Right ventricle myocardium superior (tissue), 1 donor: ENCODE measurements around the gene IL23R. TPM values are rescaled to one million over a fixed set of nuclear protein-coding genes. Genes with fewer than 3 reads are reported as not detected.

ENCODE experiments used
- ATAC-seq: fragments of 200-7000 bp; cut with Tn5 transposase; one replicate; pipeline ENCODE4 v1.9.1; 2020; ENCODE audit warnings: mild to moderate bottlenecking; ENCODE audit not compliant: poor library complexity
- DNase-seq: peaks from one replicate; pipeline ENCODE4 v3.0.0-alpha.2; 2020
- intact Hi-C: fragments of 100-400 bp; cut with DNase I; formaldehyde crosslinking; loops from one replicate; pipeline ENCODE4 v1.11.2; 2022
- total RNA-seq: library from RNA; stranded (reverse); fragmentation: NEBNext Ultra II Directional; extraction: Animal tissue kit (Norgen Biotek cat#: 25700); gene quantifications from one replicate; pipeline ENCODE4 v1.2.1, GENCODE V29; 2021
- donor health status: DM: no; HTN: yes; CAD: no; lungs with severe emphysema.

Gene IL23R
- total RNA-seq, 1 donor from 2014 or later = not detected

DNA sequence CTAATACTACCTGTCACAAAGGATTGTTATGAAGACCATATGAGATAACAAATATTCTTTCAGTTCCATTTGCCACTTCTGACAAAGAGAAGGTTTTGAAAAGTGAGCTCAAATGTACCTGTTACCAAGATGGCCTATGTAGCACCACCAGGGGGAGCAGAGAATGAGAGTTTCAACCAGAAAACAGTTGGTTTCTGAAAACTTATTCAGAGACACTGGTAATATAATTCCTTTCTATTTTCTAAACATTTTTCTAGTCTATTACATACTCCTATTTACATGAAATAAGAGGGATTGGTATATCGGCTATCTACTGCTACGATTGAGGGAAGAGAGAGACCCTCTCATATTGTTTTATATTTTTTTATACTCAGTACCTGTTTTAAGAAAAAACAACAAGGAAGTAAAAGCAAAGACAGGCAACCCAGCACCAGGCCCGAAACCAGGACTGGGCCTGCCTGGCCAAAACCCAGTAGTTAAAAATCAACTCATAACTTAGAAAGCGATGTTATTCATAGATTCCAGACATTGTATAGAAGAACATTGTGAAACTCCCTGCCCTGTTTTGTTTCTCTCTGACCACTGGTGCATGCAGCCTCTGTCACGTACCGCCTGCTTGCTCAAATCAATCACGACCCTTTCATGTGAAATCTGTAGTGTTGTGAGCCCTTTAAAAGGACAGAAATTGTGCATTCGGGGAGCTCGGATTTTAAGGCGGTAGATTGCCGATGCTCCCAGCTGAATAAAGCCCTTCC lies 48.3 kb downstream of the IL23R start:
- ATAC-seq (no peak), DNase-seq (no peak)
- intact Hi-C loops = loop anchor here (5.0 kb wide), 1 partner anchor 447 kb away; no protein-coding TSS in a partner anchor

DNA sequence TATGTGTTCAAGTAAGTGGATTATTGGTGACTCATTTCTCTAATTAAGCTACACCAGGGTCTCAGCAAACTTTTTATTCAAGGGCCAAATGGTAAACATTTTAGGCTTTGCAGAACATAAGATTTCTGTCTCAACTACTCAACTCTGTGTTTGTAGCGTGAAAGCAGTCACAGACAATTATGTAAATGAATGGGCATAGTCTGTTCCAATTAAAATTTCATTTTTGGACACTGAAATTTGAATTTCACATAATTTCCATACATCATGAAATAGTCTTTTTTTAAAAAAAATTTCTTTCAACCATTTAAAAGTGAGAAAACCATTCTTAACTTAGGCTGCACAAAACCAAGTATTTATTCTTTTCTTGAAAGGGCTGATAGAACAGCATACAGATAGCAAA lies 50.1 kb downstream of the IL23R start:
- ATAC-seq (no peak), DNase-seq (no peak)
- intact Hi-C loops = no loop called here

DNA sequence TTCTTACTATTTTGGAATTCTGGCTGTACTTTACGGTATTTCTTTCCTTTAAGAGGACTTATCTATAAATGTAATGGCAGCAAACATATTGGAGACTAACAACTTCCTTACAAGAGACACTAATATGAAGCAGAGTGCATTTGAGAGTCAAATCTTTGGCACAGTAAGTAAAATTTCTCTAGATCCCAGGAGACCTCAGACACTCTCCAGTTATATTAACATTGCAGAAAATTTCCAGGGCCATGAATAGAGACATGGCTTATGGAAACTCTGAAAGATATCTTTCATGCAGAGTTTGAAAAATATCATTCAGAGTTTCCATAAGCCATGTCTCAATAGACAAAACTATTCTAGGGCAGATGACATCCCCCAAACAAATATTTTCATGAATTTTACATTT lies 51.2 kb downstream of the IL23R start:
- ATAC-seq (no peak), DNase-seq (no peak)
- intact Hi-C loops = no loop called here

DNA sequence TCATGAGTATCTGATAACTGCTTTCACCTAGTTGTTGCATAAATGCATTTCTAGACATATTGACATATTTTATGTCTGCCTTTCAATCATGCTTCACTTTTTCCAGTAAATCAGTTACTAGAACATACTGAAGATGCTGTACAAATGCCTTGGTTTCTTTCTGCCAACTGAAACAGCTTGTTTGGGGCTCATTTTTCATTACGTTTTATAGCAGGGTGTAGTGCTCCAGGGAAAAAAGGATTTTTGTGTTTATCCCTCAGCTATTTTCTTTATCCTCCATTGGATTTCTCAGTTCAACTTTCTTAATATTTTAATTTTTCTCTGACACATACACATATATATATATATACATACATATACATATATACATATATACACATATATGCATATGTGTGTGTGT lies 51.7 kb downstream of the IL23R start:
- ATAC-seq (no peak), DNase-seq (no peak)
- intact Hi-C loops = no loop called here

DNA sequence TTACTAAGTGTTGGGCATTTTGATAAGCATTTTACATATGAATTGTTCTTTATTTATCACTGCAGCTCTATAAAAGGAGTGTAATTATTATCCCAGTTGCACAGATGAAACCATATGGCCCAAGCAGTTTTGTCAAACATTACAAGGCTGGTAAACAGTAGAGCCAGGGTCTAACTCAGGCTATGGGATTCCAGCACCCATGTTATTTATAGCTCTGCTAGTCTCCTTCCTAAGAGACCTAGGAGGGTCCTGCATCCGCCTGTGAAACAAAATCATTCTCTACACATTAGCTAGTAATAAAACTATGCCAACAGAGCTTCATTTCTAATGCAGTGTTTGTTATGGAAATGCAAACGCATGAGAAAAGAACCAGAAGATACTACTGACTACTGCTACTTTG lies 58.6 kb downstream of the IL23R start:
- intact Hi-C loops = no loop called here
- no peak for ATAC-seq

DNA sequence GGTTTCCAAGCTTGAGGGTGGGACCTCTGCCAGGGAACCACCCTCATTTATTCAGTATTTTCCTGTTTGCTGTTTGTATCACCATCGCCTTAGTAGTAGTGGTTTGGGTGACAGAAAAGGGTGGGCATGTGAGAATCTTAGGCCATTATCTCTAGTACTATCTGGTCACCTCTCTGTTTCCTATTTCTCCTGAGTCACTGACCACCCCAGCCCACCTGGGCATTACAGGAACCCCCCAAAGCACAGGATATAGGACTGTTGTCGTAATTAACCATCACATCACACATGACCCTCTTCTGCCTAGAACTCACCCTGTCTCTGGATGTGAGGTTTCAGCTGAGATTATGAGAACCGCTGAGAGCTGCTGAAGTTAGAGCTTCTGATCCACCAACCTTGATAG lies 60.4 kb downstream of the IL23R start:
- DNase-seq = no peak
- no peak for ATAC-seq
- intact Hi-C loops = no loop called here

More for the DNA sequence above, 58.6 kb downstream of the IL23R start:
- no peak for DNase-seq

DNA sequence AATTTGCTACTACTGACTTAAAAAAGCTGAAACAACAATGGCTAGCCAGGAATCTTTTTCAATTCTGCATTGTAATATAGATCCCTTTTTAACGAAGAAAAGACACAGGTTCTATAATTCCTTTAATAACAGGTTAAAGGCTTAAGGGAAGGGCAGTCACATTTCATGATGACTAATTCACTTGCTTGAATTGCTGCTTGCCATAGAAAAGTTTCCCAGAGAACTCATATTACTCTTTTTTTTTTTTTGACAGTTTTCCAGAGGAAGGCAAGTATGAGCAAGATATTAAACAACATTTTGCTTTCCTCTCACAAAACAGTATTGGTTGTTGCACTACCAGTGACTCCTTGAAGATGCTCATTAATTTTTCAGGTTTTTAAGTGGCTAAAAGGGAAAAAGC lies 60.9 kb downstream of the IL23R start:
- DNase-seq = no peak
- ATAC-seq = no peak
- intact Hi-C loops = no loop called here

DNA sequence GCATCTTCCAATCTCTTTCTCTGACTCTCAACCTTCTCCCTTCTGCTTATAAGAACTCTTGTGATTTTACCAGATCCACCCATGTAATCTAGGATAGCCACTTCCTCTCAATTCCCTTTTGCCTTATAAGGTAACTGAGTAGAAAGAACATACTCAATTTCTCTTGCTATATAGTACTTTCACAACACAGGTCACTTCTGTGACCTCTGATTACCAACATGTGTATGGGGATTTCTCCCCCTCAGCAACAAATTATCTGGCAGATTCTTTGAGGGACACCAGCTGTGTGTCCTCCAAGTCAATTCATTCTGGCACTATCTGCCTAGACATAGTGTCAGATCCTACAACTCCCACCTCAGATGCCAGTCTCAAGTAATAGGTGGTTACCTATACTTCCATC lies 62.5 kb downstream of the IL23R start:
- no peak for DNase-seq
- intact Hi-C loops = no loop called here
- ATAC-seq = no peak

DNA sequence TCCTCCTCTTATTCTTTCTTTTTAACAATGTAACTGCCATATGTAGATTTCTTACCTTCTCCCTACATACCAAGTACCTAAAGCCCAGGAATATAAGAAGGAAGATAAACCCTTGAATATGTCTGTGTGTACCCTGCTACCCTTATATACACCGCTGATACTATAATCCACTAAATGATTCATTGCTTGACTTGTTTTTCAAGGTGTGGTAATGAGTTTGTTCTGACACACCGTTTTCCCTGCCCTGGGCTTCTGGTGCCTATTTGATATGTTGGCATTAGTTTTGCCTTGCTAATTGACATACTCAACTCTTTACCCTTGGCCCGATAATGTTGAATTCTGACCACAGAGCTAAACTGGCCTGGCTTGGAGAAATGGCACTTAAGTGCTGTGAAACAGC lies 64.3 kb downstream of the IL23R start:
- DNase-seq = no peak
- intact Hi-C loops = loop anchor here (5.0 kb wide), 1 partner anchor 272 kb away; no protein-coding TSS in a partner anchor
- no peak for ATAC-seq

DNA sequence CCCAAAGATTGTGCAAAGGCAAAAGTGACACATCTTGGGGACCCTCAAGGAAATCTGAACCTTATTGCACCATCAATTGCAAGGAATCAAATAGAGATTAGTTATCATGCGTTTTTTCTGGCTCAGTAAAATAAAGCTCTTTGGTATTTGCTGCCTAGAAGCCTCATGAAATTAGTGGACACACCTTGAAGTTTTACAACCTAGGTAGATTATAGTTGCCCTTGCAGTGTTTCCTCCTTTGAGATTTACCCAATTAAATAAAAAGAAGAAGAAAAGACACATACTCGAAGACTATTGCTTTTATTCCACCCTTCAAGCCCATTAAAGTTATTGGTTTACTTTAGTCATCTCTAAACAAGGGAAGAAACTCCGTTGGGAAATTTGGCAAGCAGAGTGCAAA lies 70.0 kb downstream of the IL23R start:
- DNase-seq (no peak), ATAC-seq (no peak)
- intact Hi-C loops = no loop called here

DNA sequence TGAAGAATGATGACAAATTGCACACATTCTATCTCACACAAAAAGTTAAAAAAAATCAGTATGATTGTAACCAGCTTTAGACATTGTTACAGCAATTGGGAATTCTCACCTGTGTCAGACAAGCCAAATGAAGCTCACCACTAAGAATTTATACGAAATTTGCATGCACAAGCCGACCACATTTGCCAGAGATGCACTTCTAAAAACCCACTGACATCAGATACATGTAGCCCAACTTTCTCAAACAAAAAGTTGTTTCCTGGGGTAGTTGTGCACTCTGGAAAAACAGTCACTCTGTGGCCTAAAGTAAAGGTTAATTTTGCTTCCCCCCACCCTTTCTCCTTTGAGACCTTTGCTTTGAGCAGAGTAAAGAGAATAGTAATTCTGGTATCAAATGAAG lies 73.5 kb downstream of the IL23R start:
- ATAC-seq = no peak
- intact Hi-C loops = no loop called here

DNA sequence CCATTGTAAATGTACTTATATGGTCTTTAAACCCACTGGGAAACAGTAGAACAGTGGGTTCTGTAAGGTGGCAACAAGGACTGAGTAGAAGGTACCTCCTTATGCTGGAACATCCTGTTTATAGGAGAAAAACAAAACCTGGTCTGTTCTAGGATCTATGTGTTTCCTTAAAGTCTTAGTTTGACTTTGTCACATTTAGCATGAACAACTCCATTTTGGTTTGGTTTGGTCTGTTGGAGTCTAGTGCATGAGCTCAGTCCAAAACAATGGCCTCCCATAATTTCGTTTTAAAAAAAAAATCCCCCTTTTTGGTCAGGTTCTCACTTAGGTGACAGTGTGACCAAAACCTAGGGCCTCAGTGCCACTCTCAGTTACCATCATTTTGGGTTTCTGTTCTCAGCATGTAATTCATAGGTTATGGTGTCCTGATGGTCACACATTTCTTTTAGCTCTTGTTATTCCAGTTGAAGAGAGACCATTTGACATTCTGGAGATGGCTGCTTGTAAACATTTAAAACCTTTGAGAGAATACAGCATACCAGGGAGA lies 75.0 kb downstream of the IL23R start:
- intact Hi-C loops = no loop called here
- no peak for DNase-seq
- no peak for ATAC-seq

More for the DNA sequence above, 73.5 kb downstream of the IL23R start:
- DNase-seq = no peak

DNA sequence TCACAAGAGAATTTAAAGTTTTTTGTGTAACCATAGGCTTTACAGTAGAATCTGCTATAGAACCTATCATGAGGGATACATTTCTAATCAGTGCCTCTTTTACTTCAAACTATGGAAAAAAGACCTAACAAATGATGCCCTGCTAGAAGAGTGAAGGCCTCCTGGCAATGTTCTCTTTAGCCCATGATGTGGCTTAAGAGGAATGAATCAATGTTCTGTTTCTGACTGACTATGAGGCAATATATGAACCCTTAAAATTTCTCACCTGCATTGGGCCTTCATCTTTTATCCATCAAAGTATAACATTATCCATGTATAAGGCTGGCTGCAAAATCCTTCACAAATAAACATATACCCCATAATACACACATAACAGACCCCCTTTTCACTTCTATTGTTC lies 75.8 kb downstream of the IL23R start:
- DNase-seq = no peak
- intact Hi-C loops = no loop called here

DNA sequence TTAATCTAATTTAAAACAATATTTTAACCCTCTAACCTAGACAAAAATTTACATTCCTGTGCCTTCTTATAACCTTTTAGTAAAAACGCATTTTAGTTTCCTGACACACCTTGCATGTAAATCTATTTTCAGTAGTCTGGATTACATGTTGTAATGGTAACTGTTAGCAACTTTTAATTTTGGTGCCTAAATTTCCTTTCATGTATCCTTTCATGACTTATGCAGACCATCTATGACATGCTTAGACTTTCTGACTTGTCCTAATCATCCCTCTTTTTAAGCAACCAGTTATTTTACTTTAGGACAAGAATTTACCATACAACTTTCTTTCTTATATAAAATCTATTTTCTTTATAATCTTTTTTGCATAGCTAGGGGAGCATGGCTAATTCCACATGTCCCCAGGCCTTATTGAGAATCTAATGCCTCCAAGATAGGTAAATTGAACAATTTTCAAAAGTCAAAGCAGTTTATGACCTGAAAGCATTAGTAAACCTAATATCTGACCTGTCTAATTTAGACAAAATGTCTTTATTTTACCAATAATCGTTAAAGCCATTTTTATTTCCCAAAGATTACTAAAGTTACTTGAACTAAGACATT lies 83.9 kb downstream of the IL23R start:
- DNase-seq = no peak
- ATAC-seq = no peak
- intact Hi-C loops = no loop called here

More for the DNA sequence above, 75.8 kb downstream of the IL23R start:
- ATAC-seq = no peak

DNA sequence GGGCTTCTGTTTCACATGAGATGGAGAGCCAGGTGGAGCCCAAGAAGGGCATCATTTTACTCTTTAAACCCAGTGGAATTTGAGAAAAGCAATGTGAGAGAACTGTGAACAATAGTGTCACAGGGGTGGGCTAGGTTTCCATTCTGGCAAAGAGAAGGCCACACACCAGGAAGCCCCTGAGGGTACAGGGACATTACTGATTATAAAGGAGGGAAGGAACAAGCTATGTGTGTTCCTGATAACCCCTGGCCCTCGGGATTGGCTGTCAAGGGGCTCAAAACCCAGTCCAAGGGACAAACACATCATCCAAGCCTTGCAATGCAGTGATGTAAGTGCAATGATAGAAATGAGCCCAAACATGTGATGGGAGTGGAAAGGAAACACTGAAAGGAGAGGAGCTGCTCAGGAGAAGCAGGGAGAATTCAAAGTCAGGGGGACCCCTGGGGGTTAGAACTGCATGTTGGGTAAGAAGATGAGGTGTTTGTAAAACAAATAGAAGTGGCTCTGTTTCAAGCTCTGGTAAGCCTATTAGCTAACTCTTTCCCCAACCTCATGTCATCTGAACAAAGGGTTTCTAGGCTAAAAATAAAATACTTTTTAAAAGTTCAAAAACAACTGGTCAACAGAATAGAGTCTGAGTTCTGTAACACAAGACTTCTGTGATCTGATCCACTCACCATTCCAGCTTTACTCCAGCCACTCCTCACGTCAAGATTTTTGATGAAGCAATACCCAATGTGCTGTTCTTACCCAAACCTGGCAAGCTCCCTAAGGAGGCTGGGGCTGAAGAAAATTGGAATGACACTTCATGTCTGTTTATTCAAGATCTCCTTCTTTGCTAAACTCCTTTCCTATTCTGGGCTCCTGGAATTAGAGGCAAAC lies 90.3 kb downstream of the IL23R start:
- ATAC-seq (peak; percentile 61), DNase-seq (no peak)
- intact Hi-C loops = no loop called here

DNA sequence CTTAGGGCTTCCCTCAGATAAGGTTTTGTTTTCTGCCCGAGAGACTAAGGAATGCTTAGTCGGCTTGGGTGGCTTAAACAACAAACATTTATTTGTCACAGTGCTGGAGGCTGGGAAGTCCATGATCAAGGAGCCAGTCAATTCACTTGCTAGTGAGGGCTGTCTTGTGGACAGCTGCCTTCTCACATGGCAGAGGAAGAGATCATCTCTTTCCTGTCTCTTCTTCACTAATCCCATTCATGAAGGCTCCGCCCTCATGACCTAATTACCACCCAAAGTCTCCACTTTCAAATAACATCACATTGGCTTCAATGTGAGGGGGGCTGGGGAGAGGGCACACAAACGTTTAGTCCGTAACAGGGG lies 90.9 kb downstream of the IL23R start:
- DNase-seq (no peak), ATAC-seq (no peak)
- intact Hi-C loops = no loop called here

DNA sequence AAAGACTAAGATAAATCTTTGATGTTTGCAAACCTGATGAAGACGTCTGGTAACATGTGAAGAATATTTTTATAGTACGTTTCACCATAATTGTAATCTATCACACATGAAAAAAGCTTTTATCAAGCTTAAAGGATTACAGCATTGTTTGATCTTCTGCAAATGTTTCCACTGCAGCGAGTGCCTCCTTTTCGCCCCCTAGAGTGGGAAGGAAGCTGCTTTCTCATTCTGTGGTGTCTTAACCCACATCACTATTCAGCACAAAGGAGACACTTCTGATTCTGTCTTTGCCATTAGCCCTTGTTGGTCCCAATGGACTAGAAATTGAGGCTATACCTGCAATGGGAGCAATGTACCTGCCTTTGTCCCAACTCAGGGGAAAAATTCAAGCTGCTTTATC lies 95.4 kb downstream of the IL23R start:
- ATAC-seq (no peak), DNase-seq (no peak)
- intact Hi-C loops = no loop called here

DNA sequence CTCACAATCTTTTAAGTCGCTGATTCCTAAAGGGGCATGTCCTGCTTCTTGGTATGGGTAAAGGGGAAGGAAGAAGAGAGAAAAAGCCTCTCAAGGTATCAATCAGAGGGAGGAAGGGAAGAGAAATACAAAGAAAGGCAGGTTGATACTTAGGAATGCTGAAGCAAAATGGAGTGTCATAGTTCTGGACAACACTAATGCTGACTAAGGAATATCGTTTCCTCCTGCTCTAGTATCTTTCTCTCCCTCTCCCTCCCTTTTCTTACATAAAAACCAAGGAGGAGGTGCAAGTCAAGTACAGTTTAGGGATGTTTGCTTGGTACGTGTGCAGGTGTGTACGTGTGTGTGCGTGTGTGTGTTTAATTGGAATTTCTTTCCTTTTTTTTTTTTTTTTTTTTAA lies 96.5 kb downstream of the IL23R start:
- intact Hi-C loops = no loop called here
- ATAC-seq (no peak), DNase-seq (no peak)

DNA sequence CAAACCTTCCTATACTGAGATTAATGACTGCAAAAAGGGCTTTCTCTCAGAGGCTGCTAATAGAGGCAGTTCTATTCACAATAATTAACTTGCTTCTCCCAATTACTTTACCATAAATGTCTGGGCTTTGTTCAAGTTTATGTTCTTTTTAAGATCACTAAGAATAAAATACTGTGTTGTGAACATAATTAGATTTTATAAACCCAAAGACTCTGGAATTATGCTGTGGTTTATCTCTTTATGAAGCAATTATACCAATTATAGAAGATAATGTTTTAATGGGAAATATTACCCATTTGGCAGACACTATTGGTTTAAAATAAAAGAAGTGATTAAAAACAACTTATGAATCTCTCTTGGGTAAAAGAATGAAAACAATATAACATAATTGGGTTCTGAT lies 97.9 kb downstream of the IL23R start:
- intact Hi-C loops = no loop called here
- ATAC-seq = no peak
- DNase-seq = no peak
